HG03457 (cell line): ENCODE measurements around the gene LYST.
"Not testable (repeated sequence)": the region's sequence is repeated elsewhere in the genome, so short reads cannot be mapped to it uniquely, and the experiment has no call there.

Experiments
- ATAC-seq: cut with Tn5 transposase; IDR thresholded peaks from one replicate; pipeline ENCODE4 v1.9.1; 2021; ENCODE audit warnings: moderate number of reproducible peaks; ENCODE audit not compliant: unreplicated experiment

LYST gene

GRCh38 chr1:235639226-235640205 lies 227.2 kb downstream of the LYST start:
- ATAC-seq, result no peak

GRCh38 chr1:235638612-235639011 lies 228.1 kb downstream of the LYST start:
- ATAC-seq, result not testable (repeated sequence)

GRCh38 chr1:235637756-235638534 lies 228.8 kb downstream of the LYST start:
- no peak for ATAC-seq

GRCh38 chr1:235635938-235636662 lies 230.6 kb downstream of the LYST start:
- no peak for ATAC-seq

- no peak for ATAC-seq
These were observed 234.0 kb downstream of the LYST start for GRCh38 chr1:235632506-235633401.

- no peak for ATAC-seq
These were observed 234.9 kb downstream of the LYST start for GRCh38 chr1:235631816-235632215.

GRCh38 chr1:235628316-235629005 lies 238.2 kb downstream of the LYST start:
- no peak for ATAC-seq

- ATAC-seq, result no peak
These were observed 240.9 kb downstream of the LYST start for GRCh38 chr1:235625831-235626230.

- no peak for ATAC-seq
These were observed 241.4 kb downstream of the LYST start for GRCh38 chr1:235625340-235625739.

GRCh38 chr1:235624721-235625333 lies 241.9 kb downstream of the LYST start:
- ATAC-seq, result no peak

GRCh38 chr1:235622936-235623779 lies 243.5 kb downstream of the LYST start:
- no peak for ATAC-seq

- not testable (repeated sequence) for ATAC-seq
These were observed 247.6 kb downstream of the LYST start for GRCh38 chr1:235619149-235619548.

- no peak for ATAC-seq
These were observed 248.9 kb downstream of the LYST start for GRCh38 chr1:235617808-235618207.

- ATAC-seq, result no peak
These were observed 249.6 kb downstream of the LYST start for GRCh38 chr1:235617140-235617539.

GRCh38 chr1:235614442-235614954 lies 252.2 kb downstream of the LYST start:
- ATAC-seq, result no peak

GRCh38 chr1:235613602-235614001 lies 253.1 kb downstream of the LYST start:
- no peak for ATAC-seq

- ATAC-seq, result no peak
These were observed 253.9 kb downstream of the LYST start for GRCh38 chr1:235612761-235613160.
